ENCODE data around the gene ZCCHC24.

The ZCCHC24 gene

DNA sequence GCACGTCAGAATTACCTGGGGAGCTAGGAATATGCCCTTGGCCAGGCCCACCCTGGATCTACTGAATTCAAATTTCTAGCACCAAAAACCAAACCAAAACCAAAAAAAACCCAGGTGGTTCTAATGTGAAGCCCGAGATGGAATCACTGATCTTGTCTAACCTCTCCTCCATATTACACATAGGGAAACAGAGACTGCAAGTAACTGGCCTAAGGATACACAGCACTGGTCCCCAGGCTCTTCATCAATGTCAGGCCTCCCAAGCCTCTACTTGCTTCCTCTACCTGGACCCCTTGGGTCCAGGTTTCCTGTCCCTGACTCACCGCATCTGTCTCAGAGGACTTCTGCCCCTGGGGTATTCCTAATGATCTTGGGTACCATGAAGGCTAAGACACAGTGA is 30.7 kb downstream of the ZCCHC24 start:
- H3K36me3 ChIP-seq (ENCODE audit: insufficient read depth, low read depth, low read length) = no peaks in the 10 kb centered on the region

GRCh38 chr10:79413196-79413595 is 32.2 kb downstream of the ZCCHC24 start:
- H3K4me3 ChIP-seq (ENCODE audit: low read length) = no peak overlapping the region
- H3K9ac ChIP-seq (ENCODE audit: low read depth, low read length) = no peak overlapping the region
- no peaks in the 10 kb centered on the region for H3K9me3 ChIP-seq (ENCODE audit: insufficient read depth, low read depth, low read length)
- no peaks in the 10 kb centered on the region for H3K4me1 ChIP-seq (ENCODE audit: insufficient read depth, low read length)
- H3K27me3 ChIP-seq (ENCODE audit: insufficient read depth, low read length) = no peaks in the 10 kb centered on the region
- H3K27ac ChIP-seq (ENCODE audit: low read length) = no peak overlapping the region
- H3K36me3 ChIP-seq (ENCODE audit: insufficient read depth, low read depth, low read length) = no peaks in the 10 kb centered on the region

More for the DNA sequence above, 30.7 kb downstream of the ZCCHC24 start:
- Histone ChIP-seq H3K9me3 (ENCODE audit: insufficient read depth, low read depth, low read length) (no peaks in the 10 kb centered on the region), H3K4me3 (ENCODE audit: low read length) (no peak overlapping the region), H3K9ac (ENCODE audit: low read depth, low read length) (no peak overlapping the region), H3K27ac (ENCODE audit: low read length) (no peak overlapping the region), H3K27me3 (ENCODE audit: insufficient read depth, low read length) (no peaks in the 10 kb centered on the region), H3K4me1 (ENCODE audit: insufficient read depth, low read length) (no peaks in the 10 kb centered on the region; the same call in 1 of the 2 replicates)

DNA sequence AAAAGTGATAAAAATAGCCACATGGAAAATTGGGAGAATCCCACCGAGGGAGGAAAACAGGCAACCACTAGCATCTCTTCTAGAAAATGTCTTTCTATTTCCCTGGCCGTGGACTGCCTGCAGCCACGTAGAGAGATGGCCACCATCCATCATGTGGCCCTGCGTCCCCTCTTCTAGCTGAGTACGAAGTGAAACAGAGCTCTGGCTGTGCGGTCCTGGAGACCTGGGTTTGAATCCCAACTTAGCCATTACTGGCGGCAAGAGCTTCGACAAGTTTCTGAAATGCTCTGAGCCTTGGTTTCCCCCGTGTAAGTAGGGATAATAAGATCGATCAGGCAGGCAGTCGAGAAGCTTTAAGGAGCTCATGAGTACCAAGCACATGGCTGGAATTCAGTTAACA is 32.9 kb downstream of the ZCCHC24 start:
- Histone ChIP-seq H3K4me1 (ENCODE audit: insufficient read depth, low read length) (no peaks in the 10 kb centered on the region), H3K36me3 (ENCODE audit: insufficient read depth, low read depth, low read length) (no peaks in the 10 kb centered on the region), H3K9me3 (ENCODE audit: insufficient read depth, low read depth, low read length) (no peaks in the 10 kb centered on the region), H3K27me3 (ENCODE audit: insufficient read depth, low read length) (no peaks in the 10 kb centered on the region), H3K9ac (ENCODE audit: low read depth, low read length) (no peak overlapping the region), H3K27ac (ENCODE audit: low read length) (no peak overlapping the region), H3K4me3 (ENCODE audit: low read length) (no peak overlapping the region)

DNA sequence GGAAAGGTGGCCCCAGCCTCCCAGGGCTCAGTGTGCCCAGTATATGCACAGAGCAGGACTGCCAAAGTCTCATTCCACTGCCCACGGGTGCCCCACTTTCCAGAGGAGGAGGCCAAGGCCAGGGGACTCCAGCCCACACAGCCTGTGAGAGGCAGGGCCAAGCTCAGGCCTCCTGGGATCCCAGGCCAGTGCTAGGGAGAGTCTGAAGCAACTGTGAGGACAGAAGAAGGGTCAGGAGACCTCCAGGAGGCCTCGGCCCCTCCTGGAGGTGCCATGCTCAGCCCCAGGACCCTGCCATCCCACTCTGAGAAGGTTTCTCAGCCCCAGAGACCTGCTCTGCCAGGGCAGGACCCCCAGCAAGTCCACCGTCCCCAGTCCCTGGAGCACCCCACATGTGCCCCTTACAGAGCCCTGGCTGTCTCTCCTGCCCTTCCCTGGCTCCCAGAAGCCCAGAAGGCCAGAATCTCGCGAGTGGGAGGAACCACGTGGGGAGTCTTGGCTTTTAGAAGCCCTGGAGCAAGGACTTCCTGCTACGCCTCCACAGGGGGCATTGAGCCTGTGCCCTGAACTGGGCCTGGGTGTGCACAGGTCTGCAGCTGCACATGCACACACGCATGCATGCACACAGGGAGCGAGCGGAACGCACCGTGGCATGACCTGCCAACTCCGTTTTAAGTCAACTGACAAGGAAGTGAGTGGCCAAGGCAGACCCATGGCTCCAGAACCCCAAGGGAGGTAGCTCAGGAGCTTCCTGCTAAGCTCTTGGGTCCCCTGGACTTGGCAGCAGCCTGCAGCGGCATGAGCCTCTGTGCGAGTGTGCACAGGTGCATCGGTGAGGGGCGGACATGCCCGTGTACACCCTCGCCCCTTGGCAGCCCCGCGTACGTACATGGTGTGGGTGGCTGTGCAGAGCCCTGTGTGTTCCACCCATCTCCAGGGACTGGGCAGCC is 33.6 kb downstream of the ZCCHC24 start:
- no peaks in the 10 kb centered on the region for H3K4me1 ChIP-seq (ENCODE audit: insufficient read depth, low read length)
- H3K9me3 ChIP-seq (ENCODE audit: insufficient read depth, low read depth, low read length) = no peaks in the 10 kb centered on the region
- no peak overlapping the region for H3K27ac ChIP-seq (ENCODE audit: low read length)
- H3K9ac ChIP-seq (ENCODE audit: low read depth, low read length) = no peak overlapping the region
- no peaks in the 10 kb centered on the region for H3K36me3 ChIP-seq (ENCODE audit: insufficient read depth, low read depth, low read length)
- H3K27me3 ChIP-seq (ENCODE audit: insufficient read depth, low read length) = no peaks in the 10 kb centered on the region
- no peak overlapping the region for H3K4me3 ChIP-seq (ENCODE audit: low read length)

DNA sequence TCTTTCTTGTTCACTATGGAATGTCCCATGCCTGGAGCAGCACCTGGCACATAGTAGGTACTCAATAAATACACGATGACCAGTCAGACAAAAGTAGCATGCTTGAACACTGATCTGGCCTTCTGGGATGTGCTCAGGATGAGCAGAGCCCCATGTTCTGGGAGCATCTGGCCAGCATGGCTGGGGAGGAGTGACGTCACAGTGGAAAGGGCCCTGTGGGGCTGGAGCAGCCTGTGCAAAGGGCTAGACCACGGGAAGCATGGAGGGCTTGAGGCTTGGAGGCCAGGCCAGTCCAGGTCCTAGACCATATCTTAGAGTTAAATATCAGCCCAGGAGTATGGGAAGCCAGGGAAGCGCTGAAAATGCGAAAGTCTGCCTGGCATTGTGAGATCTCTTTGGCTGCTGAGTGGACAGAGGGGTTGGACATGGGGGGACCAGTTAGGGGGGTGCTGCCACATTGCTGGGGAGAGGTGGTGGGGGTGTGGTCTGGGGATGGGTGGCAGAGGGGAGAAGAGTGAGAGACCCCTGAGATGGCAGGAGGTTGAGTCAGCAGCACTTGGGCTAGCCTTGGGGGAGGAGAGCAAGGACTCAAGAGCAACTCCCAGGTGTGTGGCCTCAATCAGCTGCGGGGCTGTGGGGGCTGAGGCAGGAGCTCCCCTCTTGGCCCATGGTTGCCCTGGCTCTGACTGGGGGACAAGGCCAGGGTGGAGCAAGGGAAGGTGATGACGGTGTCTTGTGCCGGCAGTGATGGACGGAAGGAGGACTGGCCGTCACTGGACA is 34.9 kb downstream of the ZCCHC24 start:
- H3K36me3 ChIP-seq (ENCODE audit: insufficient read depth, low read depth, low read length) = no peaks in the 10 kb centered on the region
- H3K4me1 ChIP-seq (ENCODE audit: insufficient read depth, low read length) = no peaks in the 10 kb centered on the region

GRCh38 chr10:79409726-79410085 is 35.7 kb downstream of the ZCCHC24 start:
- H3K4me3 ChIP-seq (ENCODE audit: low read length) = no peak overlapping the region
- H3K27ac ChIP-seq (ENCODE audit: low read length) = no peak overlapping the region
- no peak overlapping the region for H3K9ac ChIP-seq (ENCODE audit: low read depth, low read length)
- H3K27me3 ChIP-seq (ENCODE audit: insufficient read depth, low read length) = no peaks in the 10 kb centered on the region
- peaks cover 3% of the 10 kb centered on the region; the same call in 1 of the 2 replicates for H3K4me1 ChIP-seq (ENCODE audit: insufficient read depth, low read length)
- H3K9me3 ChIP-seq (ENCODE audit: insufficient read depth, low read depth, low read length) = no peaks in the 10 kb centered on the region
- no peaks in the 10 kb centered on the region for H3K36me3 ChIP-seq (ENCODE audit: insufficient read depth, low read depth, low read length)

More for the DNA sequence above, 34.9 kb downstream of the ZCCHC24 start:
- no peak overlapping the region for H3K27ac ChIP-seq (ENCODE audit: low read length)
- H3K9ac ChIP-seq (ENCODE audit: low read depth, low read length) = no peak overlapping the region
- H3K27me3 ChIP-seq (ENCODE audit: insufficient read depth, low read length) = no peaks in the 10 kb centered on the region
- H3K9me3 ChIP-seq (ENCODE audit: insufficient read depth, low read depth, low read length) = no peaks in the 10 kb centered on the region
- no peak overlapping the region for H3K4me3 ChIP-seq (ENCODE audit: low read length)

- H3K4me3 ChIP-seq (ENCODE audit: low read length) = no peak overlapping the region
- no peak overlapping the region for H3K27ac ChIP-seq (ENCODE audit: low read length)
- H3K4me1 ChIP-seq (ENCODE audit: insufficient read depth, low read length) = peaks cover 6% of the 10 kb centered on the region; the same call in 1 of the 2 replicates
- H3K27me3 ChIP-seq (ENCODE audit: insufficient read depth, low read length) = no peaks in the 10 kb centered on the region
- H3K9me3 ChIP-seq (ENCODE audit: insufficient read depth, low read depth, low read length) = no peaks in the 10 kb centered on the region
- no peak overlapping the region for H3K9ac ChIP-seq (ENCODE audit: low read depth, low read length)
- no peaks in the 10 kb centered on the region for H3K36me3 ChIP-seq (ENCODE audit: insufficient read depth, low read depth, low read length)
These were observed 36.2 kb downstream of the ZCCHC24 start for GRCh38 chr10:79409038-79409725.

DNA sequence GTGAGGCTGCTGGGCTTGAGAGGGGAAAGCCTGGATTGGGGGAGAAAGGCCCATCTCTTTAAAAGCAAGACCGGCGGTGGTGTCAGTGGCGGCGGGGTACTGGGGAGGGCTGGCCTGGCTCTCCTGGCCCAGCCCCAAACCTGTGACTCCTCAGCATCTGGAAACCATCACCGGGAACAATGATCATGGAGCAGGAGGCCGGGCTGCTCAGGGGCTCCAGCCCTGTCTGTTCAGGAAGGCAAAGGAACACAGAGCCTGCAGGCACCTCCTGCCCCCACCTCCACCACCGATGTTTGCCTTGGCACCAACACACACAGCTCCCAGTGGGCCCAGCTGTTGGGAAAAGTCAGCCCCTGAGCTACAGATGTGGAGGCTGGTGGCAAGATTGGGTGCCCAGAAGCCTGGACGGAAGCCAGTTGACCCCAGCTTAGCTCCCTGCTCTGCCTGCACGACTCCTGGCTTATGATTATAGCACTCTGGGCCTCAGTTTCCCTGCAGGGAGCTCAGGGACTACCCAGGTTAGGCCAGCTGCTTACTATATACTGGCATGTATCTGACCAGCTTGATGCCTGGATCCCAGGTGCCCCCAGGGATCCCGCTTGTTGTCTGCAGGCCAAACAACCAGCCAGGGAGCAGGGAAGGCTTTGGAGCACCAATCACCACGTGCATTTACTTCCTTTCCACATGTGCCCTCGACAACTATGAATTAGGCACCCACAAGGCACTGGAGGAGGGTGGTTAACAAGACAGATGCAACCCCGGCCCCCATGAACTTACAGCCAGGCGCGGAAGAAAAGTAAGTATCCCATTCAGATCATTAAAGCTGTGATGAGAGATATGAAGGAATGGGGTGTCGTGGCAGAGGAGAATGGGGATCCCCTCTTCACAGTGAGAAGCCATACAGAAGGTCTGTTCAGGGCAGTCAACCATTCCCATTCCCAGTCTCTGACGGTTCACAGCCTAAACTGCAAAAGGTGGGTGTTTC is 37.3 kb downstream of the ZCCHC24 start:
- no peak overlapping the region for H3K27ac ChIP-seq (ENCODE audit: low read length)
- no peaks in the 10 kb centered on the region; the same call in 1 of the 2 replicates for H3K27me3 ChIP-seq (ENCODE audit: insufficient read depth, low read length)
- H3K9me3 ChIP-seq (ENCODE audit: insufficient read depth, low read depth, low read length) = no peaks in the 10 kb centered on the region
- H3K9ac ChIP-seq (ENCODE audit: low read depth, low read length) = no peak overlapping the region
- no peak overlapping the region for H3K4me3 ChIP-seq (ENCODE audit: low read length)
- H3K36me3 ChIP-seq (ENCODE audit: insufficient read depth, low read depth, low read length) = no peaks in the 10 kb centered on the region
- peaks cover 14% of the 10 kb centered on the region; the same call in 1 of the 2 replicates for H3K4me1 ChIP-seq (ENCODE audit: insufficient read depth, low read length)

DNA sequence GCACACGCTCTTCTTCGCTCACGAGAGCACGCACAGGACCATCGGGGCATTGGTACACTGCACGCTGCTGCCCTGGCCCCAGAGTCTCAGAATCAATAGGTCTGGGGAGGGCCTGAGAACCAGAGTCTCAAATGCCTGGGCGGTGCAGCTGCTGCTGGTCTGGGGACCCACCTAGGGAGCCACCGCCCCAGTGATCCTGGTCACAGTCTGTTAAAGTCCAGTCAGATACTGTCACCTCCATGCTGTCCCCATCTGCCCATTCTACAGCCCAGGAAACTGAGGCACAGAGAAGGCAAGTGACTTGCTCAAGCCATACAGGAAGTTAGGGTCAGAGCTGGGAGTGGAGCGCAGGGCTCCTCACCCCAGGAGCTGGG is 38.0 kb downstream of the ZCCHC24 start:
- no peak overlapping the region for H3K27ac ChIP-seq (ENCODE audit: low read length)
- no peaks in the 10 kb centered on the region for H3K36me3 ChIP-seq (ENCODE audit: insufficient read depth, low read depth, low read length)
- H3K27me3 ChIP-seq (ENCODE audit: insufficient read depth, low read length) = no peaks in the 10 kb centered on the region; the same call in 1 of the 2 replicates
- no peak overlapping the region for H3K9ac ChIP-seq (ENCODE audit: low read depth, low read length)
- no peak overlapping the region for H3K4me3 ChIP-seq (ENCODE audit: low read length)
- H3K9me3 ChIP-seq (ENCODE audit: insufficient read depth, low read depth, low read length) = no peaks in the 10 kb centered on the region
- peaks cover 17% of the 10 kb centered on the region; the same call in 1 of the 2 replicates for H3K4me1 ChIP-seq (ENCODE audit: insufficient read depth, low read length)

GRCh38 chr10:79406683-79407422 is 38.6 kb downstream of the ZCCHC24 start:
- no peak overlapping the region for H3K27ac ChIP-seq (ENCODE audit: low read length)
- H3K9me3 ChIP-seq (ENCODE audit: insufficient read depth, low read depth, low read length) = no peaks in the 10 kb centered on the region
- no peaks in the 10 kb centered on the region for H3K36me3 ChIP-seq (ENCODE audit: insufficient read depth, low read depth, low read length)
- no peak overlapping the region for H3K9ac ChIP-seq (ENCODE audit: low read depth, low read length)
- no peak overlapping the region for H3K4me3 ChIP-seq (ENCODE audit: low read length)
- peaks cover 17% of the 10 kb centered on the region; the same call in 1 of the 2 replicates for H3K4me1 ChIP-seq (ENCODE audit: insufficient read depth, low read length)
- H3K27me3 ChIP-seq (ENCODE audit: insufficient read depth, low read length) = no peaks in the 10 kb centered on the region; the same call in 1 of the 2 replicates
